CD4-positive, alpha-beta T cell treated with Interleukin-4 for 4 hours (primary cell): Measurements from ENCODE around the gene LAMTOR5.

Source experiments
- DNase-seq: peaks from one replicate; pipeline ENCODE4 v3.0.0-alpha.2; 2020

The LAMTOR5 gene

DNA sequence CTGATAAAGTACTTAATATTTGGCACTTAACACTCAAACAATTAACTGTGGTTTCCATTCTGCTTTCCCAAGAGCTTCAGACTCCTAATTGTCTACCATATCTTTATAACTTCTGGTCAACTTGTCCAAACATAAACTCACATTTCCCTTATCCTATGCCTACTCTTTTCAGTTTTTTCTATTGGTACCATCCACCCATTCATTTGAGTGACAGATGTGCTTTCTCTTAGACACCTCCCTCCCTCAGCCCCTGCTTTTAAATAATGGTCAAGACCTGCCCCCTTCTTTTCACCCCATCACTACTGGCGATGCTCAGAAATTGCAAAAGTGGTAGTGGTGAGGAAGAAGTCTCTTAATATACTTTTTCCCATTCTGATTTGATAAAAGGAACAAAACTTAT, 22.1 kb downstream of the LAMTOR5 start:
- no peak for DNase-seq

DNA sequence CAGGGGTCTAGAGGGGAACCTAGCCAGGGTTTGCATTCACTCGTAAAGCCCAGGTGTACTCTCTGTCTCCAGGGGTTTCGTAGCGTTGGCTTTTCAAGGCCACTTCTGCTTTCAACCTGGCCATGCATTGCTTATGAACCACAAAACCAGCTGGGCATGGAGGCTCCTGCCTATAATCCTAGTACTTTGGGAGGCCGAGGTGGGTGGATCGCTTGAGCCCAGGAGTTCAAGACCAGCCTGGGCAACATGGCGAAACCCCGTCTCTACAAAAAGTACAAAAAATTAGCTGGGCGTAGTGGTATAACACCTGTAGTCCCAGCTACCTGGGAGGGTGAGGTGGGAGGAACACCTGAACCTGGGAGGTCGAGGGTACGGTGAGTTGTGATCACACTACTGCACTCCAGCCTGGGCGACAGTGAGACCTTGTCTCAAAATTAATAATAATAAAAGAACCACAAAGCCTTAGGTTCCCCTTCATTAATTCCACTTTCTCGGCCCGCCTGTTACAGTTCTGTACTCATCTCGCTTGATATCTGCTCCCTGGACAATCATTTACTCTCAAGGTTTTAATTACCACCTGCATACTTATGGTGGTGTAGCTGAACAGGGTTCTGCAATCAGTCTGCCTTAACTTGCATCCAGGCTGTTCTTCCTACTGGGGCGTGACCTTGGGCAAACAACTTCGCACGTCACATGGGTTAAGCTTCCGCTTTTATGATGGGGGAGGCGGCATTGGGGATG, 22.7 kb downstream of the LAMTOR5 start:
- no peak for DNase-seq

DNA sequence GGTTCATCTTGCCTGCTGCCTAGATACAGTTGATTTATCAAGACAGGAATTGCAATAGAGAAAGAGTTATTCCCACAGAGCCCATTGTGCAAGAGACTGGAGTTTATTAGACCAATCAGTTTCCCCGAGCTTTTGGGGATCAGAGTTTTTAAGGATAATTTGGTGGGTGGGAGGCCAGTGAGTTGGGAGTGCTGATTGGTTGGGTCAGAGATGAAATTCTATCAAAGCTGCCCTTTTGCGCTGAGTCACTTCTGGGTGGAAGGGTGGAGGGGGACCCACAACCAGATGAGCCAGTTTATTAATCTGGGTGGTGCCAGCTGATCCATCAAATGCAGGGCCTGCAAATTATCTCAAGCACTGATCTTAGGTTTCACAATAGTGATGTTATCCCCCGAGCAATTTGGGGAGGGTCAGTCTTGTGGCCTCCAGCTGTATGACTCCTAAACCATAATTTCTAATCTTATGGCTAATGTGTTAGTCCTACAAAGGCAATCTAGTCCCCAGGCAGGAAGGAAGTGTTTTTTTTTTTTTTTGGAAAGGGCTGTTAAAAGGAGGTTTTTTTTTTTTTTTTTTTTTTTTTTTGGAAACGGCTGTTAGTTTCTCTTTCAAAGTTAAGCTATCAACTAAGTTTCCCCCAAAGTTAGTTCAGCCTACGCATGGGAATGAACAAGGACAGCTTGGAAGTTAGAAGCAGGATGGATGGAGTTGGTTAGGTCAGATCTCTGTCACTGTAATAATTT, 24.1 kb downstream of the LAMTOR5 start:
- DNase-seq = no peak

DNA sequence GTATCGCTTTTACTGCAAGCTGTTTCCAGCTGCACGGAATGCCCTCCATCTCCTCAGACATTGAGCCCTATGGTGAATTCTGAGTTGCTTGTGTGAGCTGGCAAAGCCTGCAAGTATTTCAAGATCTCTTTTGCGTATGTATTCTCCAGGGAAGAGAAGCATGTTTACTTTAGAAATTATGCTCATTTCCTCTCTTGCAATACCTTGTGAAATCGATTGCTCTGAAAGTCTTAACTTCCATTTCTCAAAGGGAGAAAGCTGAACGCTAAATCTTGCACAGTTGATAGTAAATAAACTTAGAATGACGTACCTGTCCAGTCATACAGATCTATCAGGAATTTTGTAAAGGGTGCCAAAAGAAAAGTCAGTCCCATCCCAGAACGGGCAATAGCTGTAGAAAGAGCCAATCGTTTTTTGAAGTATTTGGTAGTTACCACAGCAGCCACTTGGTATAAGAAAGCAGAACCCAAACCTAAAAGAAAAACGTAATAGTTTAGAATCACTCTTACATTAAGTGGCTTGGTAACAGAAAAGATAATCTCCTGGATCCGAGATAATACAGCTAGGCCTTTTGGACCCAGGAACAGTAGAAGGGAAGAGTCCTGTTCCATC, 26.7 kb downstream of the LAMTOR5 start:
- DNase-seq = no peak

DNA sequence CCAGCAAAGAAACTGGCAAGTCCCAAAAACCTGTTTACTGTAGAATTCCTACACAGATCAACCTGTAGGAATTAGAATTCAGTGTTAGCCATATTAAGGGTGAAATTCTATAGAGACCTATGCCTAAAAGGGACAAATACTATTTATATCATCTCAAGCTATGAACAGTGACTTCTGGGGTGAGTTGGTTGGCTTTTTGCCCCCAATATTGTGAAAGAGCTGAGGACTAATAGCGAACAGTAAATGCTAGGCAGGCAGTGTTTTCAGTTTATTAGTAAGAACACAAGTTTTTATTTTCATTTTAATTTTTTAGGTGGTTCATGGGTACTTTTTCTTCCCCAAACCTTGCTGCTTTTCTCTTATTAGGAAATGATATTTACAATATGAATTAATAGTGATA, 32.0 kb downstream of the LAMTOR5 start:
- DNase-seq = no peak

DNA sequence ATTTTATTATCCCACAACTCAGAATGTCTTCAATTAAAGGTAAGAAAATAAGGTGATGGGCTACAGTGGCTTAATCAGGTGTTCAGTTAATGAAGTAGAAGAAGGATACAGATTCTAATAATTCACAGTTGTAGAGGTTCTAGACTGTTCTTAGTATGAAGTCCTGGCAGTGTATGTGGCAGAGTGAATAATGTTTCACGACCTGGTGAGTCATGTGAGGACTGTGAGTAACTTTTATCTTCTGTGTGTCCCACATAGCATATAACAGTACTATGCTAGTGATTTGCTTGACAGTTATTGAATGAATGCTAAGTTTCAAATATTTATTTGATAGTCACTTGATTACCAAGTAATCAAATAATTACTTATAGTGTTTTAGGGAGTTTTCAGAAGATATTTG, 36.7 kb downstream of the LAMTOR5 start:
- DNase-seq = peak; percentile 10

DNA sequence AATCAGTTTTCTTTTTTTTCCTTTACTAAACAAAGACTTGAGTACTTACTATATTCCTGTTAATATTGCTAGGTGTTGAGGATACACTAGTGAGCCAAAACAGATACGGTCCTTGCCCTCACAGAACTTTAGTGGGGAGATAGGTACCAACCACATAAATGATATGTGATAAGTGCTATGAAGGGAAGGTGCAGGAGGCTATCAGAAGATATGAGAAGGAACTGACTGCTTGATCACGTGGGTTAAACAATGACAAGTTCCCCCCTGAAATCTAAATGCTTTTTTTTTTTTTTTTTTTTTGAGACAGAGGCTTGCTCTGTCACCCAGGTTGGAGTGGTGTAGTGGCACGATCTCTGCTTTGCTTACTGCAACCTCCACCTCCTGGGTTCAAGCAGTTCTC, 43.3 kb downstream of the LAMTOR5 start:
- DNase-seq = no peak

DNA sequence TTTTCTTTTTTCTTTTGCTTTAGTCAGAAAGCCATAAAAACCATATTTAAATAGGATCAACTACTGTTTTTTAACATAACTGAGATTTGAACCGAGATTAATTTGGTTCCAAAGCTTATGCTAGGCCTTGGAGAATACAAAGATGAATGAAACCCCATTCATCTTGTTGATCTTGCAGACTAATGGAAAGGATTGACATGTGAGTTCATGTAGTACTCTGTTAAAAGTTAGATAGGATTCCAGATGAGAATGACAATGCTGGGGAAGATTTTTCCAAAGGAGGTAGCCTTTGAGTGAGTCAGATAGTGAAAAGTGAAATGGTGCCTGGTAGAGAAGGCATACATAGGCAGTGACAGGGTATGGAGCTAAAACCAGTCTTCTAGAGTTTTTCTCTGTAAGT, 45.6 kb downstream of the LAMTOR5 start:
- no peak for DNase-seq

DNA sequence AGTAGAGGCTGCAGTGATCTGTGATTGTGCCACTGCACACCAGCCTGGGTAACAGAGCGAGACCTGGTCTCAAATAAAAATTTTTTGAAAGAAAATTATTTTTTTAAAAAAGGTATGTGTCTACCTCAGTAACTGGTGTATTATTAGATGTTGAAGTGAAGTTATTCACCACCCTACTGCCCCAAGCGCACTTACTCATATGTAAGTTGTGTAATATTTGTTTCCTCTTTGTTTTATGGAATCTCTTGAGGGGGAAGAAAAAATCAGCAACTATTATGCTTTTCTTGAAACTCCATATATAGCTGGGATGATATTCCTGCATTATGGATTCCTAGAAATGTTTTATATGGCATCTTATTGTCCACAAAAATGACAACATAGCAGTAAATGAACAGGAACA, 47.1 kb downstream of the LAMTOR5 start:
- no peak for DNase-seq

DNA sequence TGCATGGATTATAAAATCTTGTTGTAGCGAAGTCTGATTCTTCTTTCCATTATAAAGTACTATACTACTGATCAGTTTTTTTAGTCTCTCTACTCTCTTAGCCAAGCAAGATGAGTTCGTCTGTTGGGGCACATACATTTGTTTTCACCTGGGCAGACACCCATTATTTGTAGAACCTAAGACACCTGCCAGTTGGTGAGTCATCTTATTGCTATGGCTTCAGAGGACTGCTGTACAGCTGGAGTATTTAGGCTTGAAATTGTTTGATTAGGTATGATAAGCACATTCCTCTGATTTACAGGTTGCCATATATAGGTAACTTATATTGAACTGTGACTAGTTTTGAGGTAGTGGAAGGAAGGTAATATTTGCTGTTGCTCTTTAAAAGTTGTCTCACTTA, 51.1 kb downstream of the LAMTOR5 start:
- DNase-seq = no peak

DNA sequence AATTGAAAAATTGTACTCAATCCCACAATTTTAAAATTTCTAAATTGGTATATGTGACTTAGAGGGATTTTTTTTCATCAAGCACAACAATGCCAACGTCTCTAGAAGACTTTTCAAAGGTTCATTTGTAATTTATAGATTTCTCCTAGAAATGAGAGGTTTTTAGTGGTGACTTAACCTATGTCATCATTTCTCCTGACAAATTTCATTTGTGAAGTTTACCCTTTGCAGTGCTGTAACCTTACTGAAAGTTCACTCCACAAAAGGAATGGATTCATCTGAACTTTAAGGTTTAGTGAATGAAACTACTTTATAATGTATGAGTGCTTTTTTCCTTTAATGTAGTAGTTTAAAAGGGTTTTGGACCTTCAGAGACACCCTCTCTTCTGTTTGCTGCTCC, 52.2 kb downstream of the LAMTOR5 start:
- DNase-seq = no peak
